ENCODE data around the gene CCDC136.

GRCh38 chr7:128815289-128815942 lies 23.6 kb downstream of the CCDC136 start:
- TF ChIP-seq GLIS3 (CRISPR knock-in tag; IDR thresholded peaks at IDR 0.05) (no peak), CSDC2 (CRISPR knock-in tag; IDR thresholded peaks at IDR 0.05) (no peak)

Data from SK-N-SH treated with all-trans-retinoic acid at 6 μM for 48 hours (cell line).